CD4-positive, CD25-positive, alpha-beta regulatory T cell (primary cell): ENCODE measurements around the gene OR4K1. TPM values are rescaled to one million over a fixed set of nuclear protein-coding genes. Genes with fewer than 3 reads are reported as not detected.
A peak's percentile ranks its signal among the peaks of the same experiment; 100 is the strongest.
"Not testable (repeated sequence)": the region's sequence is repeated elsewhere in the genome, so short reads cannot be mapped to it uniquely, and the experiment has no call there.

ENCODE experiments used
- ATAC-seq, 2 donors: fragments of 150-1000 bp; cut with Tn5 transposase; one replicate each; pipeline ENCODE4 v1.10.0; 2021; ENCODE audit warnings: low read depth in 2 of 2, moderate number of reproducible peaks in 2 of 2, moderate library complexity in 1 of 2
- DNase-seq, 3 donors: peaks; one replicate each; pipeline versions ENCODE4 v3.0.0 to v3.0.0-alpha.2; 2012 to 2022; ENCODE audit warnings: mixed read lengths in 1 of 3
- H3K27ac ChIP-seq: one replicate; pipeline ENCODE4 v1.7.0; 2013; ENCODE audit warnings: mild to moderate bottlenecking, low read length; ENCODE audit not compliant: insufficient read depth, poor library complexity, severe bottlenecking
- H3K27me3 ChIP-seq: one replicate; pipeline ENCODE4 v1.7.0; 2013; ENCODE audit warnings: low read length; ENCODE audit not compliant: control insufficient read depth, insufficient read depth
- H3K36me3 ChIP-seq: one replicate; pipeline ENCODE4 v1.7.0; 2013; ENCODE audit warnings: mild to moderate bottlenecking, low read length, moderate library complexity; ENCODE audit not compliant: control insufficient read depth, insufficient read depth
- H3K4me1 ChIP-seq: 2 replicates; pipeline ENCODE4 v1.7.0; 2013; ENCODE audit warnings: mild to moderate bottlenecking, low read length; ENCODE audit not compliant: insufficient read depth, control insufficient read depth, poor library complexity, severe bottlenecking
- H3K4me3 ChIP-seq: one replicate; pipeline ENCODE4 v1.7.0; 2013; ENCODE audit warnings: low read depth, mild to moderate bottlenecking, low read length, moderate library complexity
- H3K9me3 ChIP-seq, 2 experiments: 1 replicate in 1 of 2; 2 replicates in 1 of 2; pipeline ENCODE4 v1.7.0; 2013; ENCODE audit warnings: low read length in 2 of 2, mild to moderate bottlenecking in 1 of 2, moderate library complexity in 1 of 2; ENCODE audit not compliant: control insufficient read depth in 2 of 2
- H3K27ac Mint-ChIP-seq, 3 donors: one replicate each; pipeline ENCODE4 v1.8.0; 2020 to 2022; ENCODE audit warnings: mild to moderate bottlenecking in 3 of 3, mixed read lengths in 3 of 3, moderate library complexity in 2 of 3
- H3K27me3 Mint-ChIP-seq: one replicate; pipeline ENCODE4 v1.8.0; 2022; ENCODE audit warnings: mild to moderate bottlenecking, mixed read lengths
- H3K36me3 Mint-ChIP-seq: one replicate; pipeline ENCODE4 v1.8.0; 2020; ENCODE audit warnings: mixed read lengths
- H3K4me1 Mint-ChIP-seq, 4 donors: one replicate each; pipeline ENCODE4 v1.8.0; 2020 to 2022; ENCODE audit warnings: mixed read lengths in 4 of 4, mild to moderate bottlenecking in 1 of 4
- H3K4me3 Mint-ChIP-seq, 4 donors: one replicate each; pipeline ENCODE4 v1.8.0; 2020 to 2022; ENCODE audit warnings: mild to moderate bottlenecking in 4 of 4, mixed read lengths in 4 of 4, moderate library complexity in 3 of 4
- H3K9me3 Mint-ChIP-seq, 7 donors: one replicate each; pipeline ENCODE4 v1.8.0; 2020 to 2022; ENCODE audit warnings: mixed read lengths in 7 of 7, mild to moderate bottlenecking in 3 of 7, moderate library complexity in 2 of 7
- polyA plus RNA-seq, 4 donors: library from polyadenylated mRNA; unstranded; fragments of 300-500 nt; fragmentation: Illumina TruSeq; gene quantifications; one replicate each; pipeline ENCODE4 v1.2.3, GENCODE V29; 2021
- total RNA-seq: library from RNA; stranded (reverse); gene quantifications from one replicate; pipeline ENCODE4 v1.2.3, GENCODE V29; 2022

Gene OR4K1
- total and polyA plus RNA-seq, 5 donors from 2014 or later: not detected

DNA sequence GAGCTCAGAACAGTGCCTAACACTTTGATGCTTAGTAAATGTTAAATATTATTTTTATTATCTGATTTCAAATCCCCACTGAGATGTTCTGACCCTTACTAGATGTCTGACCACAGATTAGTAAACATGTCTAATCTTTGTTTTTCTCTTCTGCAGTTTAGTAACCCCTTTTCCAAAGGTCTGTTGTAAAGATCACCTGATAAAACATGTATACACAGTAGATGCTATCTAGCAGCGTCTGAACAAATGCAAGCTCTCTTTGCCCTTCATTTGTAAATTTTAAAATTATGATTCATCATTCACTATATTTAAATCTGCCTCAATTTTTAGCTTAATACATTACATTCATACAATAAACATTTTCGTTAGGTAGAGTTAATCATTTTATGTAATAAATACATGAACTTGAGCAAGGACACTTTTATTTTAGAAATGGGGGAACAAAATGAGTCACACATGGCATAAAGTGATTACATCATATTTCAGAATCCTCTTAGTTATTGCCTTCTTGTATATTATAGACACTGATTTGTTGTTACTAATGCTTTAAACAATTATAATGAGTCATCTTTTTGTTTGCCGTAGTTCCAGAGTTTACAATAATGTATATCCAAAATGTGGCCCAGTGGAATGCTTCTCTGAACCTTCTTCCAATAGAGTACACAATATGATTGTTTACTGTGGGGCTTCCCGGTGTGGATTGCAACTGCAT lies 12.0 kb upstream of the OR4K1 start:
- DNase-seq (no peak), ATAC-seq (no peak)
- no peaks in the 10 kb centered on the region for H3K36me3 ChIP-seq
- H3K36me3 Mint-ChIP-seq: no peaks in the 10 kb centered on the region
- H3K4me3 ChIP-seq: no peak overlapping the region
- no peaks in the 10 kb centered on the region for H3K27me3 Mint-ChIP-seq
- no peaks in the 10 kb centered on the region for H3K9me3 ChIP-seq
- no peaks in the 10 kb centered on the region for H3K4me1 Mint-ChIP-seq
- no peak overlapping the region for H3K27ac ChIP-seq
- no peak overlapping the region for H3K27ac Mint-ChIP-seq
- no peak overlapping the region for H3K4me3 Mint-ChIP-seq
- no peaks in the 10 kb centered on the region for H3K4me1 ChIP-seq
- H3K9me3 Mint-ChIP-seq: peaks cover 0 to 1% (median 0%) of the 10 kb centered on the region in 7 donors
- no peaks in the 10 kb centered on the region for H3K27me3 ChIP-seq

DNA sequence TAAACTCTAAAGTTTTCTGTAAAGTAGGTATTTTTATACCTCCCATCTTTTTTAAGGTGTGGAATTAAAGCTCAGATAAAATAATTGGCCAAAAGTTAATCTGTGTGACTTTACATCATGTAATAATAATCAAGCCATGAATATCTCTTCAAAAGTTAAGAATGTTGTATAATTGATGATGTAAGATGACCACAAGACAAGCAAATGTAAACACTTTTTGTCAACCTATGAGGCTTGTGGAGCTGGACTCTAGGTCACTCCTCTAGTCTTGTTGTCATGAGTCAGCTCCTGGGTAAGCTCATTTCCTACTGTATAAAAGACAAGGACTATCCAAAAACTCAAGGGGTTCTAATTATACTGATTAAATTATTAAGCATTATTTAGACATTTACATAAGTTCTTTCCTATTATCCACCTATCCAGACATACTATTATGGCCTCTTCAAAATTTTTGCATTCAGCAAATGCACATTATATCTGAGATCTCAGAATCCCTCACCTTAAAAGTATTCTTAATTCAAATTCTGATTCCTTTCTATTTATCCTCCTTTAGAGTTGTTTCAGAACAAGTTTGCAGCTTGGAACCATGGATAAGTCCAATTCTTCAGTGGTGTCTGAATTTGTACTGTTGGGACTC lies 10.6 kb upstream of the OR4K1 start, which contains the start of gene OR4K5:
Gene OR4K5, plus strand, starts transcription at position 587 of the 637 bp plus-strand sequence. Its CDS starts 0 bp downstream, at position 587.
- H3K27ac ChIP-seq: no peak within 1 kb of the TSS
- Mint-ChIP-seq H3K4me1 (no peaks in the 10 kb centered on the region), H3K9me3 (peaks cover 0 to 3% (median 0%) of the 10 kb centered on the region in 7 donors)

DNA sequence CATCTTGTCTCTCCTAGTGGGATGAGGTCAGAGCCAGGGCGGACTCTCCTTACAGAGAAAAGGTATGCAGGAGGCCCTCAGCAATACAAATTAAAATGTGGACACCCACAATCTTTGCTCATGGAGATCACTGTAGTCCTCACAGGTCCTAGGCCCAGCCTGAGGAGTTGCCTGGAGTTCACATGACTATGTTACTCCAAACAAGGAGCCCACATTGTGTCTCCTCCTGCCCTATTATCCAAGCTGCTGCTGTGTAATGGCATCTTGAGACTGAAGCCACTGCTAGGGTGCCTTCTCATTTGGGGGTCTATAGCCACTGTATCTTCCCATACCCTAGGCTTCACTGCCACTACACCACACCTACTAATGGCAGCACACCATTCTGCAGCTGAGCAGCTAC lies 11.0 kb downstream of the OR4K1 start:
- Mint-ChIP-seq H3K27me3 (no peaks in the 10 kb centered on the region), H3K27ac (no peak overlapping the region), H3K4me3 (no peak overlapping the region), H3K9me3 (peaks cover 0 to 4% (median 0%) of the 10 kb centered on the region in 7 donors), H3K4me1 (no peaks in the 10 kb centered on the region), H3K36me3 (no peaks in the 10 kb centered on the region)
- Histone ChIP-seq H3K9me3 (no peaks in the 10 kb centered on the region), H3K36me3 (no peaks in the 10 kb centered on the region), H3K27ac (no peak overlapping the region), H3K27me3 (no peaks in the 10 kb centered on the region), H3K4me3 (no peak overlapping the region), H3K4me1 (no peaks in the 10 kb centered on the region)
- DNase-seq (no peak), ATAC-seq (no peak)

More for the DNA sequence above, 10.6 kb upstream of the OR4K1 start, which contains the start of gene OR4K5:
- H3K9me3 ChIP-seq: no peaks in the 10 kb centered on the region
- Mint-ChIP-seq H3K27me3 (no peaks in the 10 kb centered on the region), H3K36me3 (no peaks in the 10 kb centered on the region), H3K27ac (no peak within 1 kb of the TSS), H3K4me3 (no peak within 1 kb of the TSS)
- no peaks in the 10 kb centered on the region for H3K27me3 ChIP-seq
- no peak for ATAC-seq
- no peak for DNase-seq
- no peaks in the 10 kb centered on the region for H3K36me3 ChIP-seq
- no peaks in the 10 kb centered on the region for H3K4me1 ChIP-seq
- no peak within 1 kb of the TSS for H3K4me3 ChIP-seq

DNA sequence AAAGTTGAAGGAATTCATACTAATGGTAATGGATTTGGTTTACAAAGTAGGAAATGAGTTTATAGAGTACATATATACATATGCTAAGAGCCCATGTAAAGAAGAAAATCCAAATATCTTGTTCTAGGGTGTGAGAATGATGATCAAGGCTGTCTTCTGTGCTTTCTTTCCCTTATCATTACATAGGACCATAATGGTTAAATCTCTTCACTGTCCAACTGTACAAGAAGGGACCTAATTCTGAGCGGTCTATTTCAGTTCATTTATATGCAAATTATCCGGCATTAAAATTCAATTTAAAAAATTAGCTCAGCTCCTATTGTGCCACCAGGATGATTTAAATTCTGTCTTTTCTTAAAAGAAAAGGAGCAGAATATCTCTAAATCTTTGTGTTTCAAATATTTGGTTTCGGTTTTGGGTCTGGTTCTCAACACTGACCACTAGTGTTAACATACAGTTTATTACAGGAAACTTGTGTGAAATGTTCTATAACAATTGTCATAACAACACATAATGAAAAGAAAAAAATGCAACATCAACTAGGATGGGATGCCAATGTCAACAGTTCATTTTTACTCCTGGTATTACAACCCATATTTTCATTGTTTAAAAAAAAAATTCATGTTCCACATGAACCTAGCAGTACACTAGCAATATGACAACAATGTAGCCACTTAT lies 16.8 kb downstream of the OR4K1 start:
- no peak for ATAC-seq
- no peak overlapping the region for H3K4me3 Mint-ChIP-seq
- H3K36me3 Mint-ChIP-seq: no peaks in the 10 kb centered on the region

GRCh38 chr14:19949218-19949617 lies 18.5 kb downstream of the OR4K1 start:
- peaks cover 0 to 4% (median 0%) of the 10 kb centered on the region in 4 donors for H3K4me1 Mint-ChIP-seq
- no peak for DNase-seq
- no peak overlapping the region for H3K27ac ChIP-seq
- H3K27me3 ChIP-seq: no peaks in the 10 kb centered on the region
- no peaks in the 10 kb centered on the region for H3K9me3 ChIP-seq
- no peaks in the 10 kb centered on the region for H3K4me1 ChIP-seq
- no peak overlapping the region for H3K4me3 Mint-ChIP-seq
- no peaks in the 10 kb centered on the region for H3K36me3 Mint-ChIP-seq
- peaks cover 0 to 13% (median 1%) of the 10 kb centered on the region in 7 donors for H3K9me3 Mint-ChIP-seq
- H3K36me3 ChIP-seq: no peaks in the 10 kb centered on the region
- H3K27ac Mint-ChIP-seq: no peak overlapping the region
- no peak for ATAC-seq
- H3K4me3 ChIP-seq: no peak overlapping the region
- H3K27me3 Mint-ChIP-seq: no peaks in the 10 kb centered on the region

More for the DNA sequence above, 16.8 kb downstream of the OR4K1 start:
- H3K4me1 Mint-ChIP-seq: peaks cover 0 to 4% (median 0%) of the 10 kb centered on the region in 4 donors
- peak in 1 of 3 donors; percentile 3 for DNase-seq
- H3K27me3 ChIP-seq: no peaks in the 10 kb centered on the region
- no peaks in the 10 kb centered on the region for H3K4me1 ChIP-seq
- no peaks in the 10 kb centered on the region for H3K9me3 ChIP-seq
- H3K36me3 ChIP-seq: no peaks in the 10 kb centered on the region
- no peaks in the 10 kb centered on the region for H3K27me3 Mint-ChIP-seq
- H3K4me3 ChIP-seq: no peak overlapping the region
- H3K9me3 Mint-ChIP-seq: peaks cover 0 to 13% (median 0%) of the 10 kb centered on the region in 7 donors
- no peak overlapping the region for H3K27ac ChIP-seq
- H3K27ac Mint-ChIP-seq: no peak overlapping the region

GRCh38 chr14:19969735-19970134 lies 39.0 kb downstream of the OR4K1 start:
- not testable (repeated sequence) for H3K27ac ChIP-seq, H3K36me3 Mint-ChIP-seq, H3K27ac Mint-ChIP-seq, DNase-seq, H3K27me3 ChIP-seq, ATAC-seq, H3K27me3 Mint-ChIP-seq, H3K9me3 ChIP-seq, H3K36me3 ChIP-seq, H3K4me3 ChIP-seq, H3K4me3 Mint-ChIP-seq, H3K4me1 ChIP-seq, H3K9me3 Mint-ChIP-seq
- peaks cover 2 to 39% (median 9%) of the 10 kb centered on the region in 4 donors for H3K4me1 Mint-ChIP-seq

DNA sequence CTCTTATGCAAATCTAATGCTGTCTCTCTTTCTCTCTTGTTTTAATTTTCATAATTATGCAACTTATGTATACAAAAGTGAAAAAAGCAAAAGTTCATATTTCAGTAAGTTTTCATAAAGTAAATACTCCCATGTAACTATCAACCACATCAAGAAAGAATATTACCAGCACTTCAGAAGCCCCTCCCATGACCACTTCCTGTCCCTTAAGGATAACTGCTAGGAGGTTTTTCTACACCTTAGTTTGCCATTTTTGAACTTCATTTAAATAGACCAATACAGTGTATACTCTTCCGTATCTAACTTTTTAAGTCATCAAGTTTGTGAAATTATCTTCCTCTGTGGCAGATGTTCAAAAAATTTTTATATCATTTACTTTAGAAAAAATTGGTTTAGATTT lies 44.1 kb downstream of the OR4K1 start:
- Mint-ChIP-seq H3K27me3 (no peaks in the 10 kb centered on the region), H3K9me3 (peaks cover 0 to 10% (median 1%) of the 10 kb centered on the region in 7 donors), H3K4me3 (peak overlapping the region in 2 of 4 donors; percentile 5 to 10), H3K36me3 (no peaks in the 10 kb centered on the region), H3K27ac (peak overlapping the region in 2 of 3 donors; percentile 5 to 40), H3K4me1 (peaks cover 8 to 41% (median 16%) of the 10 kb centered on the region in 4 donors)
- ATAC-seq (peak; percentile 84 to 90), DNase-seq (peak in 2 of 3 donors; percentile 62 to 78)
- no peaks in the 10 kb centered on the region for H3K9me3 ChIP-seq
- no peaks in the 10 kb centered on the region for H3K27me3 ChIP-seq
- peak overlapping the region; percentile 26 for H3K4me3 ChIP-seq
- no peak overlapping the region for H3K27ac ChIP-seq
- H3K36me3 ChIP-seq: no peaks in the 10 kb centered on the region
- peaks cover 3% of the 10 kb centered on the region for H3K4me1 ChIP-seq
